Measurements from ENCODE around the gene MEOX1.
"Not testable (repeated sequence)": the region's sequence is repeated elsewhere in the genome, so short reads cannot be mapped to it uniquely, and the experiment has no call there.

The MEOX1 gene

DNA sequence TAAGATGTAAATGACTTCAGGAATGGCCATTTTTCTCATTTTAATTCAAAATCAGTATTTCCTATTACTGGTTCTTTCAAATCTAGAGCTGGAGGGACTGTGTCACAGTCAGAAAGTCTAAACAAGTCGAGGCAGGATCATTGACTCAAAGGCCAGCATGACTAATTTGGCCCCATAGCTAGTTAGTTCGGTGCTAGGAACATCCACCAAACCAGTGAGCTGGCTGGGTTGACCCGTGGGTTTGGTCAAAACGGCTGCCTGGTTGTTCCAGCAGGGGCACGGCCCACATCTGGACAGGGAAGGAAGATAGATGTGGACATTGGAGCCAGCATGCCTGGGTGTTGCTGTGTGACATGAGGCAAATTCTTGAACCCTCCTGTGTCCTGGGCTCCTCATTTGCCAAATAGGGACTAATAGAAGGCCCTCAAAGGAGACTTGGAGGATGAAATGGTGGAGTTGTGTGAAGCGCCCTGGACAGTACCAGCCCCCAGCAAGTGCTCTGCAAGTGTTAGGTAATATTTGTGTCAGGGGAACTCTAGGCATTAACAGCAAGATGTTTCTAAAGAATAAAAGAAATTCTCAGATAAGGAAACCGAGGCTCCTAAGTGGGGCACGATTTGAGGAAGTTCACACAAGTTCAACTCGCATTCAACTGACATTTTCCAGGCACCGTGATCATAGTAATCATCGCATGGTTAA is 46.2 kb downstream of the MEOX1 start:
- no peak for DNase-seq

DNA sequence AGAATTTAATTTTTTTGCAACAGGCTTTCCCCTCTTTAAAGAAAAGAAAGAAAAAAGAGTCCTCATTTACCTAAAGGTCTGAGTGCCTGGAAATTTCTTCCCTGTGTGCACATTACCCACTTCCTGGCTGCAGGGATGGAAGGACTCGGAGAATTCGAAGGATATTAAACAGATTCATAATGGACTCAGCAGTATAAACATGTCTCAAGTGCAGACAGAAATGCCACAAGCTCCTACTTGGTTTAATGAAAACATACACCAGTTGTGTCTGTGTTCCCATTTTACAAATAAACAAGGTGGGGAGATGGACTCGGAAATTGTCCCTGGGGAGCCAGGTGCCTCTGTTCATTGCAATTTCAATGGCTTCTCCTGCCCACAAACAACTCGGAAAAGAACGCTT is 47.2 kb downstream of the MEOX1 start:
- DNase-seq: no peak

DNA sequence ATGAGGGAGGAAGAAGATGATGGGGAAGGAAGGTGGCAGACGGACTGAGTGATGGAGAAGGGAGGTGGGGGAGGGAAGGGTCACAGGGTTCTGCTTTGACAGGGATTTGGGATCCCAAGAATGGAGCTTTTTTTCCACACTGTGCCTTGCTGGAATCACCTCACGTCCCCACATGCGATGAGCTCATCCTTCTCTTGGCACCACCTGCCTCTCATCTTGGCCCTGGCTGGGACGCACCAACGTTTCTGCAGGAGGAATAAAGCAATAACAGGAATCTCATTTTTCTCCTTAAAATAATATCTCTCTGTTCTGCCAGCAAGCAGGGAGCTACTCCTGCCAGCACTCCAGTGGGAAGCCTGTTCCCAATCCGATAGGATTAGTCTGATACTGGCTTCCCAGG is 47.8 kb downstream of the MEOX1 start:
- no peak for DNase-seq

DNA sequence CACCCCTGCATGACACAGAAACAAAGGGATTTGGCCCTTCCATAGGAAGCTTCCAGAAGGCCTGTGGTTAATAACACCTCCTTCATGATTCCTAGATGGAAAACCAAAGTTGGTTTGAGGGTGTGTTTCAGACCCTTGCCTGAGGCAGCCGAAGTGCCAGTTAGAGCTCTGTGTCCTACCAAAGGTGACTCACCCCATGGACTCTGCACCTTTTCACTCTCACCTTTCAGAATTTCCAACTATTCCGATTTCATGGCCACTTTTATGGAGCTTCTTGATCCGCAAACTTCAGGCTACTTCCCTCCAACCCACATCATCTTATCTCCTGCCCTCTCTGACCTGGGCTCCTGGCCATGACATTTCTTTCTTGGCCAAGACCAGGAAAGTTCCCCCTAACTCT is 49.2 kb downstream of the MEOX1 start:
- DNase-seq: no peak

DNA sequence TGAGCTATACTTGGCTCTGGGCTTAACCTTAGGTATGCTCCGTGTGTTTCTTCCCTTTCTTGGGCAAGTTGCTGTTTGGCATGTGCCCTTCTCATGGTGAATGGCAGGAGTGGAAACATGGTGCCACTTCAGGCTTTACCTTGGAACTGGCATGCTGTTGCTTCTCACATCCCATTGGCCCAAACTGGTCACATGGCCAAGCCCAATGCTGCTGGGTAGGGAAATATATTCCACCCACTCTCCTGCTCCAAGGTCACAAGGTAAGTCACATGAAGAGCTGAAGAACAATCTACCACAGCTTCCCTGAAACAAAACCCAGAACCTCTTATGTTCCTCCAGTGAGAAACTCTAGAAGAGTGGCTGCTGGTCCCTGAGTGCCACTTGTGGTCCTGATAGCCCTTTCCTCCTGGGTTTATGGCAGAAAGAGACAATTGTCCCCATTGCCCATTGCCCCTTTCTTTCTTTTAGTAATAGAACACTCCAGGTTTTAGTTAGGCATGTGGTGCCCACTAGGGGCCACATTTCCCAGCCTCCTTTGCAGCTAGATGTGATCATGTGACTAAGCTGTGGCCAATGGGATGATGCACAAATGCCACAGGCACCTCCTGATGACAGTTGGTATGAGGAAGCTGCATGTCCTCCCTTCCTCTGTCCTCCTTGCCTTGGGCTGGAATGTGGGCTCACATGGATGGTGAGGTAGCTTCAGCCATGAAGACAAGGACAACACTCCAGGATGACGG is 50.3 kb downstream of the MEOX1 start:
- no peak for DNase-seq

DNA sequence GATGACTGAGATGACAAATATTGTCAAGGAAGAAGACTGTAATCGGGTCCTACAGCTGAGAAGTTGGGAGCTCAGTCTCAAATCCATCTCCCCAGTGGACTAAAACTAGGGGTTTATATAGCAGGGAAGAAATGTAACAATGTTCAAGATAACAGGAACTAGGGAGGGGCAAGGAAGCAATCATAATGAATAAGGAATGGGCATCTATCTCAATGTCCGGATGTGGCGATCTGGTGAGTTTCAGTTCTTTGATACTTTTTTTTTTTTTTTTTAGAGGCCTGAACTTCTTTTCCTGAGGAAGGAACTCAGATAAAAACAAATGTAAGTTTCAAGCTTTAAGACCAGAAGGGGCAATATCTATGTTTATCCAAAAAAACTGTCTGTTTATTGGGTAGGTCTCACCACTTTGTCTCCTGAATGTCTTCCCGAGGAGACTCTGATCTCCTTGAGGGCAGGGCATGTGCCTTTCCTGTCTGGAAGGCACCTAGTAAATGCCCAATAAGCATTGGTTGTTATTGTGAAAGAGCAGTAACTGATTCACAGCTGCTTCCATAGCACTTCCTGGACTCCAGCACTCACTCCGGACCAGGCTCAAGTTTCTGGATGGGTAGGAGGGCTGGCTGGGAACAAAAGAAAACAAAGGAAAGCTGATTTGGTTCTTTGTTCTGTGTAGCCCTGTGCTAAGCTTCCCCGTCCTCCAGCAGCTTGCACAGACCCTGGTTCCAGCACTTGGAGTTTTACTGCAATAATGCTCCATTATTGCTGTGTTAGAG is 51.9 kb downstream of the MEOX1 start:
- DNase-seq: no peak

DNA sequence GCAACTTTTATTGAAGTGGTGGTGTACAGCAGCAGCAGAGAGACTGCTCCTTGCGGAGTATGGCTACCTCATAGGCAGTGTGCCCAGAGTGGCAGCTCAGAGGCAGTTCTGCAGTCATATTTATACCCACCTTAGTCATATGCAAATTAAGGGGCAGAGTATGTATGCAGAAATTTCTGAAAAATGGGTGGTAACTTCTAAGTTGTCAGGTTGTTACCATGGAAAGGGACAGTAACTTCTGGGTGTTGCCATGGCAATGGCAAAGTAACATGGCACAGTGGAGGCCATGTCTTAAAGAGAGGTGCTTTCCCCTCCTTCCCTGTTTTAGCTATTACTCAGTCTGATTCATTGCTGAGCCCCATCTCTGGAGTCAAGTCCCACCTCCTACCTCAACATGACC is 53.4 kb downstream of the MEOX1 start:
- peak; percentile 5 to 6 for DNase-seq

DNA sequence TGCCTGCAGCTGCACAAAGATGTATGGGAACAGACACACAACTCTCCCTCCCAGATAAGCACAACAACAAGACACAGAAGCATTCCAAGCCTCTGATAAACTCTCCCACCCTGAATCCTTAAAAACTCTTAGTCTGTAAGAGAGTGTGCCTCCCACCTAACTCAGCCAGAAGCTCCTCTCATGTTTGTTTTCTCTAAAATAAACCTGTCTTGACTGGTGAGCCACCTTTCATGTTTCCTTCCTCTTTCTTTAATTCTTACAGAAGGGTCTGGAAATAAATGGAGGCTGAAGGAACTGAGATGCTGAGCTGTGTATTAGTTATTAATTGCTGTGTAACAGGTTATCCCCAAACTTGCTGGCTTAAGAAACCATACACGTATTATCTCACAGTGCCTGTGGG is 57.2 kb downstream of the MEOX1 start:
- no peak for DNase-seq

DNA sequence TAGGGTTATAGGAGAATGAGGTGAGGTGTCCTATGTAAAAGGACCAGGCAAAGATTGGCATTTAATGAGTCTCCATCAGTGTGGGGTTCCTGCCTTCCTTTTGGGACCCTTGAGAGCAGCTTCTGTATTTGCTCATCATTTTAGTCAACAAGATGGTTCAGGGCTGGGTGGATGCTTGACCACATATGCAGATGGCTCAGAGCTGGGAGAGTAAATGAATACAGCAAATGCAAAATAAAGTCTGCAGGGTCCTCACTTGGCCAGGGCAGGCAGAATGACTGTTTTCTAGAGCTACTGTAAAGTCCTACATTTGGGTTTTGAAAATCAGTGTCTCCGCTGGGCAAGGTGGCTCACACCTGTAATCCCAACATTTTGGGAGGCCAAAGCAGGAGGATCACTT is 58.4 kb downstream of the MEOX1 start:
- DNase-seq: no peak

DNA sequence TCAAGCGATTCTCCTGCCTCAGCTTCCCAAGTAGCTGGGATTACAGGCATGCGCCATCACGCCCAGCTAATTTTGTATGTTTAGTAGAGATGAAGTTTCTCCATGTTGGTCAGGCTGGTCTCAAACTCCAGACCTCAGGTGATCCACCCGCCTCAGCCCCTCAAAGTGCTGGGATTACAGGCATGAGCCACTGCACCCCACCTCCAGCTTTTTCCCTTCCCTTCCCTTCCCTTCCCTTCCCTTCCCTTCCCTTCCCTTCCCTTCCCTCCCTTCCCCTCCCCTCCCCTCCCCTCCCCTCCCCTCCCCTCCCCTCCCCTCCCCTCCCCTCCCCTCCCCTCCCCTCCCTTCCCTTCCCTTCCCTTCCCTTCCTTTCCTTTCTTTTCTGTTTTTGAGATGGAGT is 59.2 kb downstream of the MEOX1 start:
- DNase-seq: not testable (repeated sequence)

DNA sequence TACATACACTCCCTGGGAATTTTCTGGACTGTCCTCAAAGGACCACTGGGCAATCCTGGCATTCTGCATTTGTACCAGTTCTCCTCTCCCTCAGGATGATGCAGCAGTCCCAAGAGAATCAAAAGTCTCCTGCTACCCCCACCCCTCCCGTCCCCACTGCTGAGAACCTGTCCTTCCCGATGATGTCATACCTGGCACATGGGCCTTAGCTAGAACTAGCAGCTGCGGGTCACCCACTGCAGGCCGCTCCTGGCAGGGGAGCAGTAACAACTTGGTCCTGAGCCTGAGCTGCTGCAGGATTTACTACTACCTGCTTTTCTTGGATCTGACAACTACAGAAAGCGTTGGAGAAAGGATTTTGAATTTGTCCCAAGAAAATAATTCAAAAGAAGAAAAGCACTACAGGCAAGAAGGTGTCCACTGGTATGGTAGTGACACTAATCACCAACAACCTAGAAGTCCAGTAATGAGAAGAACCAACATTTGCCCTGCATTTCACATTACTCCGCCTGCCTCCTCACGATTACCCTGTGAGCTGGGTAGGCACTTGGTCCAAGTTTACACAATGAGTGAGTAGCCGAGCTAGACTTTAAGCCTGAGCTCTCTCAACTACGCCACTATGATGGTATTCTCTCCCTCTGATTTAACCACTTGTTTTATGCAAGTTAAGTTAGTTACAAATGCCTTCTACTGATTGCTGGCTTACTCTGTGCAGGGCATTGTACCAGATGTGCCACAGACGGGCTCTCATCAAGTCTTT is 60.3 kb downstream of the MEOX1 start:
- no peak for DNase-seq

DNA sequence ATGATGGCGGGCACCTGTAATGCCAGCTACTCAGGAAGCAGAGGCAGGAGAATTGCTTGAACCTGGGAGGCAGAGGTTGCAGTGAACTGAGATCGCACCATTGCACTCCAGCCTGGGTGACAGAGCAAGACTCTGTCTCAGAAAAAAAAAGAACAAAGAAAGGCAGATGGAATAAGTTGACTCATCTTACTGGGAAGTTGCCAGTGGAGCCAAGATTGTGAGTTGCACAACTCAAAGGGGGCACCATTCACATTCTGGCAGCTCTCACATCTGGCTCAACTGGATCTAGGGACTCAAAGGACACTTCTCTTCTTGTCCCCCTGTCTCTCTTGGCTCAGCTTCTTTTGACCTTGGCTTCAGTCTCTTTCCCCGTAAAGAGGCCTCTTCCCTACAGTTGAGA is 61.9 kb downstream of the MEOX1 start:
- no peak for DNase-seq

DNA sequence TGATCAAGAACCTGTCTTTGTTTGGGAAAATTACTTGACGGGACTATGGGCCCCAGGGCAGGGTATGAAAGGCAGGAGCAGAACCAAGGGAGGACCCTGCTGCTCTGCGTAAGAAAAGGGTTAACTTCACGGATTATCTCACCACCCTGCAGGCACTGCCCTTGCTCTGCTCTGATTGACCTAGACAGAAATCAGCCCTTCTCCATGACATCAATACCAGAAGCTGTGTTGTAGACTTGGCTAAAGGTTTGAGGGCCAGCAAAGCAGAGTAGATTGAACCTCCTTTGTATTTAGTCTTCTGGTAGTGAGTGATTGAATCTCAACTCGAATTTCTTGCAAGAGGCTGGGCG is 62.7 kb downstream of the MEOX1 start:
- no peak for DNase-seq

DNA sequence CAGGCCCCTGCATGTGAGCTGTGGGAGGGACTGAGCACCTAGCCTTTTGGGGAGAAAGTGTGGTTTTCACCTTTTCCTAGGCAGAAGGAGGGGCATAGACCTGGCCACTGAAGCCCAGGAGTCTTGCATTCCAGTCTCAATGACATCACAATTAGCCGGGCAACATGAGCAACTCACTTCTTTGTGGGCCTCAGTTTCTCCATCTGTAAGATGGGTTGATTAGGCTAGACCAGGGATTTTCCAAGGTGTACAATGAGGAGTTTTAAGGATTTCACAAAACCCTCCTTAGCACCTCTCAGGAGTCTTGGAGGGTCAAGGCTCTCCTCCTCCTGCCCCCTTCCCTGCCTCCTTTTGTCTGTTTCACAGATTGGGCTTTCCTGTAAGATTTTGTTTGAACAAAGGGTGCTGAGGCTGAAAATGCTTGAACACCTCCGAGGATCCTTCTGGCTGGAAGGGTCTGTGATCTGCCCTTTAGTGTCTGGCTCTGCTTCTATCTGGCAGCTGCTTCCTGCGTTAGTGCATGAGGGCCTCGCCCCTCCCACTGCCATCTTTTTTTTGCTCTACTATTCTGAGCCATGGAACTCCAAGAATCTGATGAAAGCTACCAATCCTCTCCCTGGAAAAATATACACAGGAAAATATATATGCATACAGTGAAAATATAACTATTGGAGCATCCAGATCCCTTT is 63.2 kb downstream of the MEOX1 start:
- DNase-seq: no peak

DNA sequence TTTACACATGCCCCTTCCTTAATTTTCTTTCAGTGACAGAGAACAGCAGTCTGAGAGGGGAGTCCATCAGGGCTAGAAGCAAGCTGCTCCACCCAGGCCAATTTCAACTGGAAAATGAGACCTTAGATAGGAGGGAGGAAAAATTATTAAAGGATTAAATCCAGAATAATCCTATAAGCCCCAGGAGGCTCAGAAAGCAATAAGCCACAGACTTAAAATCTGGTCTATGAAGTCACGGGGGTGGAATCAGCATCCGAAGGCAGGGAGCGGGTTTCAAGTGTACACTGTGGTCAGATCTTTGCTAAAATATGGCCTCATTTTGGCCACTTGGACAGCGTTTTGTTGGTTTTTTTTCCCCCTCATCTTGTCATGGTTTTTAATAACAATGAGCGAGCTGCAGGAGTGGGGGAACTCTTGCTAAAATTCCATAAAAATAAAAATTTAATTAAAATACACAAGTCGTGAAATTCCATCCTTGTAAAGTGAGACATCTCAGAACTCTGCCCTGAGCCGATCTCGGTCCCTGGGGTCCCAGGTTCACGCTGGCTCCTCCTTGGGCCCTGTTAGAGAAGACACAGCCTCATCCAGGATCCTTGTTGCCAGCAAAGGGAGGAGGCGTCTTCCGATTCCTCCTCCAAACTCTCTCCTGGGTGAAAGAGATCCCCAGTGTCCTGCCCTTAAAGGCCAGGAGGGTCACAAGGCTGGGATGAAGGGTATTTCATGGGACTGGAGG is 63.9 kb downstream of the MEOX1 start:
- no peak for DNase-seq

DNA sequence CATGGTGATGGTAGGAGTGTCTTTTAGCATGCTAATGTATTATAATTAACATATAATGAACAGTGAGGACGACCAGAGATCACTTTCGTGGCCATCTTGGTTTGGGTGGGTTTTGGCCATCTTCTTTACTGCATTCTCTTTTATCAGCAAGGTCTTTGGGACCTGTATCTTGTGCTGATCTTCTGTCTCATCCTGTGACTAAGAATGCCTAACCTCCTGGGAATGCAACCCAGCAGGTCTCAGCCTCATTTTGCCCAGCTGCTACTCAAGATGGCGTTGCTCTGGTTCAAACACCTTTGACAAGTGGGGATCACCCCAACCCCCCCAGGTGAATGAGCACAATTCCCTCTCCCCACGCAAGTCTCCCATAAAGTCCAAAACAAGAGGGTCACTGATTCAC is 66.3 kb downstream of the MEOX1 start:
- no peak for DNase-seq

DNA sequence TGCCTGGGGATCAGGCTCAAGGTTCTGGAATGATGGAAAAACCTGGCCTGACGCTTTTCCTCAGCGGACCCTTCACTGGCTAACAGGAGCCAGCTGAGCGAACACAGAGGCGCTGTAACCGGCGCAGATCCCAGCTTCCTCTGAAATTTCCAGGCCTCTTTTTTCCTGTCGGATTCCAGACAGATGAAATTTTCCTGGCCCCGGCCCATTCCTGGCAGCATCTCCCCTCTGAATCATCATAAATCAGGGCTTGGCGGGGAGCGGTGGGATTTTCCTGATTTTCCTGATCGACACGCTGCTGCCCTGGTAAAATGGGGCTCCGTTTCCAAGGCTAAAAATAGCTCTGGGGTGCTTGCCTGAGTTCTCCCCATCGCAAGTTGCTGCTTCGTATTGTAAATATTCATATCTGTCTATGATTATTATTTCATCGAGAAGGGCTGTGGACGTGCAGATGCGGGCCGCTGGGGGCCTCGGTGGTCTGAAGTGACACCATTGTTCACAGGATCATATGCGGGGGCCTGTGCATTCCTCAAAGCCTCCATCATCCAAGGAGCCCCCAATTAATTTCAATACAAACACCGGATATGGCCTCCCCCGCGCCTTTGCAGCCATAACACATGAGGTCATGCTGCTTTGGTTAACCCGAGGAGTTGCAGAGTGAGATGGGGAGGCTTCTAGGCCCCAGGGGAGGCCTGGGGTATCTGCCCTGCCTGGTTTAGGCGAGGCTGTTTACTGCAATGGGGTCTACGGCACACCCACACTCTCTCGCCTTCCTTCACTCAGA is 69.8 kb downstream of the MEOX1 start:
- DNase-seq: no peak

DNA sequence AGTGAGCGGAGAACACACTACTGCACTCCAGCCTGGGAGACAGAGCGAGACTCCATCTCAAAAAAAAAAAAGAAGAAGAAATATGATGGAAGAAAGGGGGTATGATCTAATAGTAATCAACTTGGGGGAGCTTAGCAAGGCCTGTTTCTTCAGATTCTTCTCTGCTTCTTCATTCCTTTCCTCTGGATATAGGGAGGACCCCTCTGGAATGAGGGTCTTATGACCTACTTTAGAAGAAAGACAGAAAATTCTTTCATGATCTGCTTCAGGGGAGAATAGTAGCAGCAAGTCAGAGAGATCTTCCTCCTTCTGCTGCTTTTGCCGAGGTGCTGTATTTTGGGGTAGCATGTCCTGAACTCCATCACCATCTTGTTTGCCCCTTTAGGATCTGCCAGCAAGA is 70.7 kb downstream of the MEOX1 start:
- no peak for DNase-seq

Data from stimulated activated CD4-positive, alpha-beta T cell treated with anti-CD3 and anti-CD28 coated beads, Interleukin-4, amount 100 ng/mL, for 4 hours (primary cell).